HepG2 (cell line): ENCODE results near the gene CALN1. TPM values are rescaled to one million over a fixed set of nuclear protein-coding genes. Genes with fewer than 3 reads are reported as not detected.

Source experiments
- ATAC-seq: fragments of 200-7000 bp; cut with Tn5 transposase; 3 replicates; pipeline ENCODE4 v1.9.1; 2020; ENCODE audit warnings: mild to moderate bottlenecking, moderate library complexity
- BruUV-seq: library from RNA; stranded (reverse); fragments of 400-500 nt; replicated peaks from 2 replicates; lab custom pipeline; 2021; lab: Mats Ljungman, UMichigan
- CTCF ChIA-PET: fragments of 300-600 bp; formaldehyde crosslinking; extraction: SDS; loops from one replicate; lab custom pipeline; 2021; ENCODE audit warnings: low total read pairs, inconsistent platforms, low intra/inter-chr PET ratio; lab: Yijun Ruan, JAX
- POLR2A ChIA-PET: fragments of 350-600 bp; sonication (Branson Sonifier 250); formaldehyde crosslinking; loops from one replicate; lab custom pipeline; 2020; ENCODE audit warnings: antibody characterized with exemption, inconsistent platforms; lab: Yijun Ruan, JAX
- DNase-seq: peaks from one replicate; pipeline ENCODE4 v3.0.0-alpha.2; 2015; ENCODE audit warnings: low spot score
- FAIRE-seq: peaks from 3 replicates; lab custom pipeline; 2011; peaks lifted over from hg19 to GRCh38; lab: Jason Lieb, UNC
- H2AFZ ChIP-seq: one replicate; pipeline ENCODE4 v1.6.1; 2011; ENCODE audit warnings: low read length, inconsistent platforms
- H3K27ac ChIP-seq: fragments of 300-600 bp; 3 replicates; pipeline ENCODE4 v1.8.0; 2011; ENCODE audit warnings: mixed run types, mild to moderate bottlenecking, mixed read lengths, low read length, inconsistent platforms; ENCODE audit not compliant: insufficient read depth; ENCODE audit errors: extremely low read length
- H3K27me3 ChIP-seq, 2 experiments: fragments of 200-600 bp in 1 of 2; 2 replicates in 1 of 2; 3 replicates in 1 of 2; pipeline versions ENCODE4 v1.6.0 to v1.8.0; 2011; ENCODE audit warnings: low read length in 2 of 2, mild to moderate bottlenecking in 2 of 2, moderate library complexity in 2 of 2, inconsistent platforms in 1 of 2; ENCODE audit not compliant: insufficient read depth in 2 of 2, control insufficient read depth in 1 of 2
- H3K36me3 ChIP-seq, 2 experiments: fragments of 200-600 bp in 1 of 2; replicated peaks in 1 of 2; 2 replicates in 1 of 2; 3 replicates in 1 of 2; pipeline versions ENCODE4 v1.5.1 to v1.8.0; 2011; ENCODE audit warnings: low read length in 2 of 2, inconsistent platforms in 1 of 2; ENCODE audit not compliant: insufficient read depth in 2 of 2, control insufficient read depth in 1 of 2
- H3K4me1 ChIP-seq: 2 replicates; pipeline ENCODE4 v1.5.1; 2012; ENCODE audit warnings: low read length, inconsistent platforms; ENCODE audit not compliant: insufficient read depth
- H3K4me2 ChIP-seq: 2 replicates; pipeline ENCODE4 v1.6.0; 2011; ENCODE audit warnings: low read depth, low read length, inconsistent platforms
- H3K4me3 ChIP-seq, 3 experiments: fragments of 200-600 bp in 1 of 3; sonication (generic), shearing (Covaris generic) in 1 of 3; replicated peaks in 1 of 3; 2 replicates each; pipeline ENCODE4 v1.5.1; 2011 to 2016; ENCODE audit warnings: low read length in 3 of 3, inconsistent platforms in 2 of 3, low read depth in 2 of 3, mild to moderate bottlenecking in 2 of 3, control low read depth in 1 of 3, mixed read lengths in 1 of 3; ENCODE audit not compliant: insufficient read depth in 1 of 3
- H3K79me2 ChIP-seq: one replicate; pipeline ENCODE4 v1.6.1; 2011; ENCODE audit warnings: low read length, inconsistent platforms; ENCODE audit not compliant: insufficient read depth
- H3K9ac ChIP-seq: 2 replicates; pipeline ENCODE4 v1.6.0; 2011; ENCODE audit warnings: mild to moderate bottlenecking, low read depth, low read length, inconsistent platforms; ENCODE audit not compliant: insufficient read depth
- H3K9me3 ChIP-seq: 2 replicates; pipeline ENCODE4 v1.5.1; 2012; ENCODE audit warnings: mild to moderate bottlenecking, low read length
- H4K20me1 ChIP-seq: 2 replicates; pipeline ENCODE4 v1.6.0; 2011; ENCODE audit warnings: inconsistent platforms, mild to moderate bottlenecking, low read length, moderate library complexity; ENCODE audit not compliant: insufficient read depth
- EZH2 ChIP-seq: conservative IDR thresholded peaks from 2 replicates; pipeline ENCODE4 v1.6.1; 2012; ENCODE audit warnings: mild to moderate bottlenecking, low read depth, low read length, moderate library complexity
- GMEB2 ChIP-seq: IDR thresholded peaks from 2 replicates; pipeline ENCODE4 v1.6.1; 2016; ENCODE audit warnings: missing biosample characterization, missing genetic modification reagents, low read depth
- GPBP1L1 ChIP-seq: sonication (generic); formaldehyde crosslinking; IDR thresholded peaks from 2 replicates; pipeline ENCODE4 v1.5.0; 2020; ENCODE audit warnings: mild to moderate bottlenecking, missing genetic modification reagents
- MIER3 ChIP-seq: IDR thresholded peaks from 2 replicates; pipeline ENCODE4 v1.6.1; 2016; ENCODE audit warnings: missing compliant biosample characterization, borderline replicate concordance
- MXD3 ChIP-seq: IDR thresholded peaks from 2 replicates; pipeline ENCODE4 v1.6.1; 2016; ENCODE audit warnings: mild to moderate bottlenecking, missing biosample characterization, missing genetic modification reagents
- NCOA1 ChIP-seq: sonication (generic); formaldehyde crosslinking; IDR thresholded peaks from 2 replicates; pipeline ENCODE4 v1.9.0; 2021; ENCODE audit warnings: missing genetic modification reagents
- YEATS4 ChIP-seq: sonication (generic); formaldehyde crosslinking; IDR thresholded peaks from 2 replicates; pipeline ENCODE4 v1.4.0; 2020; ENCODE audit warnings: missing genetic modification reagents, borderline replicate concordance
- ZBTB42 ChIP-seq: sonication (generic); formaldehyde crosslinking; IDR thresholded peaks from 2 replicates; pipeline ENCODE4 v1.5.0; 2020; ENCODE audit warnings: mild to moderate bottlenecking, missing genetic modification reagents
- WGBS: methylation state at CpG from one replicate; pipeline ENCODE4 v1.1.6; 2017; ENCODE audit warnings: low lambda C conversion rate; 5-methylcytosine and 5-hydroxymethylcytosine counted together
- in situ Hi-C: cut with HindIII; loops from 2 replicates; pipeline ENCODE4 v1.10.0; 2017; ENCODE audit warnings: low pct_unique_long_range_greater_than_20kb; ENCODE audit not compliant: extremely low pct_ligation_motif_present
- intact Hi-C: fragments of 100-400 bp; cut with micrococcal nuclease; formaldehyde crosslinking; loops from one replicate; pipeline ENCODE4 v1.10.0; 2022; ENCODE audit not compliant: unreplicated experiment
- polyA plus RNA-seq, 8 experiments: library from polyadenylated mRNA; depleted of rRNA in 3 of 8; stranded (reverse) in 7 of 8; unstranded in 1 of 8; fragments of >200 nt; fragmentation: Illumina TruSeq in 4 of 8; extraction: Trizol in 4 of 8; gene quantifications; 2 replicates each; pipeline versions ENCODE4 v1.2.1 to v1.2.3, GENCODE V29; 2011 to 2016; ENCODE audit warnings: low read depth in 4 of 8, missing spikeins in 1 of 8, mixed read lengths in 1 of 8; ENCODE audit not compliant: insufficient read depth in 1 of 8
- total RNA-seq, 5 experiments: library from RNA; depleted of rRNA; stranded (reverse); fragments of >200 nt; fragmentation: Illumina TruSeq; extraction: Trizol; gene quantifications; 2 replicates each; pipeline ENCODE4 v1.2.3, GENCODE V29; 2016; ENCODE audit warnings: low read depth in 1 of 5

Gene CALN1
- total and polyA plus RNA-seq, 2 of the 13 experiments (the other 11 are each of a cell fraction or from before 2014, with no cell fraction given) = not detected

GRCh38 chr7:72037516-72037915, 374.6 kb downstream of the CALN1 start:
- intact Hi-C loops = no loop called here
- WGBS = 0% methylated on average over 2 of the region's 2 CpGs
- BruUV-seq = no TSS peak
- no peaks in the 10 kb centered on the region for H3K36me3 ChIP-seq
- H3K79me2 ChIP-seq = no peaks in the 10 kb centered on the region
- H3K4me2 ChIP-seq = no peak overlapping the region
- ChIA-PET CTCF (no interaction called here), POLR2A (no interaction called here)
- no peaks in the 10 kb centered on the region for H4K20me1 ChIP-seq
- ATAC-seq (no peak), DNase-seq (no peak), FAIRE-seq (no peak)
- no peak overlapping the region for H3K9ac ChIP-seq
- H3K4me3 ChIP-seq = no peak overlapping the region
- TF ChIP-seq ZBTB42 (CRISPR knock-in tag) = no peak
- no peak for TF ChIP-seq EZH2
- TF ChIP-seq MXD3 (CRISPR knock-in tag) = no peak
- no peak for TF ChIP-seq YEATS4 (CRISPR knock-in tag)
- TF ChIP-seq GPBP1L1 (CRISPR knock-in tag) = no peak
- no peak for TF ChIP-seq NCOA1
- TF ChIP-seq MIER3 (CRISPR knock-in tag) = no peak
- no peak for TF ChIP-seq GMEB2 (CRISPR knock-in tag)
- no peaks in the 10 kb centered on the region for H3K27me3 ChIP-seq
- in situ Hi-C loops = no loop called here
- H3K4me1 ChIP-seq = no peaks in the 10 kb centered on the region
- no peak overlapping the region for H3K27ac ChIP-seq
- H2AFZ ChIP-seq = no peak overlapping the region
- H3K9me3 ChIP-seq = no peaks in the 10 kb centered on the region
